HCT116 (cell line): ENCODE results near the gene FAM210B. TPM values are rescaled to one million over a fixed set of nuclear protein-coding genes. Genes with fewer than 3 reads are reported as not detected.

Experiments
- ATAC-seq: fragments of 200-7000 bp; cut with Tn5 transposase; 2 replicates; pipeline ENCODE4 v1.9.1; 2020; ENCODE audit warnings: mild to moderate bottlenecking, moderate library complexity
- BruUV-seq: library from RNA; stranded (reverse); fragments of 400-500 nt; replicated peaks from 2 replicates; lab custom pipeline; 2021; lab: Mats Ljungman, UMichigan
- CTCF ChIA-PET: fragments of 300-600 bp; sonication (Branson Sonifier 250); formaldehyde crosslinking; loops from one replicate; lab custom pipeline; 2021; ENCODE audit warnings: antibody characterized with exemption; lab: Charles Lee
- POLR2A ChIA-PET: fragments of 300-600, 350-600 bp; sonication (Branson Sonifier 250); formaldehyde crosslinking; loops from one replicate; lab custom pipeline; 2021; ENCODE audit warnings: antibody characterized with exemption; lab: Charles Lee
- RAD21 ChIA-PET, 2 experiments: fragments of 300-600 bp; sonication (Branson Sonifier 250); formaldehyde crosslinking; loops; one replicate each; lab custom pipeline; 2023; ENCODE audit warnings: low total read pairs in 2 of 2; ENCODE audit not compliant: uncharacterized antibody in 2 of 2, unreplicated experiment in 2 of 2, low non-redundant PET in 1 of 2; lab: Charles Lee
- DNase-seq: peaks from one replicate; pipeline ENCODE4 v3.0.0-alpha.2; 2010; ENCODE audit warnings: low read depth, low spot score
- H2AFZ ChIP-seq: fragments of 200-600 bp; shearing (Covaris generic), sonication (generic); 2 replicates; pipeline ENCODE4 v1.6.1; 2017; ENCODE audit warnings: low read depth, mixed run types, mixed read lengths, antibody characterized with exemption, low read length; ENCODE audit not compliant: poor library complexity, severe bottlenecking
- H3K27ac ChIP-seq: 2 replicates; pipeline ENCODE4 v1.5.1; 2012; ENCODE audit warnings: low read depth, low read length
- H3K27me3 ChIP-seq: fragments of 200-600 bp; sonication (generic); 2 replicates; pipeline ENCODE4 v1.6.1; 2016; ENCODE audit warnings: mixed run types, low read length, mixed read lengths; ENCODE audit not compliant: insufficient read depth
- H3K36me3 ChIP-seq, 2 experiments: fragments of 200-500 bp in 1 of 2; fragments of 200-600 bp in 1 of 2; sonication (Bioruptor generic) in 1 of 2; sonication (generic) in 1 of 2; 2 replicates each; pipeline versions ENCODE4 v1.5.1 to v1.6.1; 2014 to 2016; ENCODE audit warnings: low read length in 2 of 2, inconsistent platforms in 1 of 2, mixed read lengths in 1 of 2, mixed run types in 1 of 2; ENCODE audit not compliant: insufficient read depth in 2 of 2, control insufficient read depth in 1 of 2
- H3K4me1 ChIP-seq, 2 experiments: fragments of 200-600 bp in 1 of 2; sonication (generic) in 1 of 2; 2 replicates each; pipeline versions ENCODE4 v1.5.1 to v1.6.1; 2012 to 2017; ENCODE audit warnings: low read length in 2 of 2, inconsistent platforms in 1 of 2, mild to moderate bottlenecking in 1 of 2, mixed read lengths in 1 of 2, mixed run types in 1 of 2, moderate library complexity in 1 of 2; ENCODE audit not compliant: insufficient read depth in 2 of 2, control insufficient read depth in 1 of 2
- H3K4me2 ChIP-seq: fragments of 200-600 bp; sonication (generic); 2 replicates; pipeline ENCODE4 v1.6.1; 2017; ENCODE audit warnings: mixed run types, low read length, mixed read lengths
- H3K4me3 ChIP-seq, 2 experiments: fragments of 200-600 bp in 1 of 2; sonication (generic) in 1 of 2; replicated peaks in 1 of 2; 2 replicates each; pipeline ENCODE4 v1.5.1; 2011 to 2016; ENCODE audit warnings: low read length in 2 of 2, control low read depth in 1 of 2, low read depth in 1 of 2, mild to moderate bottlenecking in 1 of 2, mixed read lengths in 1 of 2, mixed run types in 1 of 2
- H3K79me2 ChIP-seq: fragments of 200-600 bp; sonication (generic); 2 replicates; pipeline ENCODE4 v1.6.1; 2017; ENCODE audit warnings: mild to moderate bottlenecking, mixed run types, low read length, moderate library complexity, mixed read lengths; ENCODE audit not compliant: insufficient read depth
- H3K9ac ChIP-seq: fragments of 200-600 bp; sonication (generic); 2 replicates; pipeline ENCODE4 v1.6.1; 2016; ENCODE audit warnings: low read length, mixed read lengths
- H3K9me2 ChIP-seq: fragments of 200-600 bp; sonication (generic), shearing (Covaris generic); 2 replicates; pipeline ENCODE4 v1.6.1; 2017; ENCODE audit warnings: mixed run types, mild to moderate bottlenecking, moderate library complexity; ENCODE audit not compliant: insufficient read depth
- H3K9me3 ChIP-seq, 2 experiments: fragments of 200-500 bp in 1 of 2; fragments of 200-600 bp in 1 of 2; sonication (Bioruptor generic) in 1 of 2; sonication (generic) in 1 of 2; 2 replicates each; pipeline ENCODE4 v1.6.1; 2014 to 2017; ENCODE audit warnings: low read length in 2 of 2, mixed read lengths in 2 of 2, inconsistent platforms in 1 of 2, low read depth in 1 of 2, mild to moderate bottlenecking in 1 of 2, mixed run types in 1 of 2, moderate library complexity in 1 of 2; ENCODE audit not compliant: control insufficient read depth in 1 of 2, insufficient read depth in 1 of 2
- H4K20me1 ChIP-seq: fragments of 200-600 bp; sonication (generic), shearing (Covaris generic); 2 replicates; pipeline ENCODE4 v1.6.1; 2017; ENCODE audit warnings: mixed run types, mild to moderate bottlenecking, moderate library complexity; ENCODE audit not compliant: insufficient read depth
- ATF3 ChIP-seq: IDR thresholded peaks from 2 replicates; pipeline ENCODE4 v1.6.1; 2012
- CBX3 ChIP-seq: IDR thresholded peaks from 2 replicates; pipeline ENCODE4 v1.6.1; 2012; ENCODE audit warnings: low read depth
- ELF1 ChIP-seq: IDR thresholded peaks from 2 replicates; pipeline ENCODE4 v1.6.1; 2012; ENCODE audit warnings: low read depth, borderline replicate concordance
- POLR2AphosphoS5 ChIP-seq: IDR thresholded peaks from 2 replicates; pipeline ENCODE4 v1.6.1; 2011; ENCODE audit warnings: mild to moderate bottlenecking, low read depth, low read length, moderate library complexity
- SIN3A ChIP-seq: IDR thresholded peaks from 2 replicates; pipeline ENCODE4 v1.6.1; 2012; ENCODE audit warnings: low read depth
- SP1 ChIP-seq: IDR thresholded peaks from 2 replicates; pipeline ENCODE4 v1.6.1; 2012; ENCODE audit warnings: low read depth
- TCF7L2 ChIP-seq: IDR thresholded peaks from 2 replicates; pipeline ENCODE4 v1.7.0; 2011; ENCODE audit warnings: borderline replicate concordance, inconsistent platforms; ENCODE audit not compliant: insufficient read depth, insufficient read length; ENCODE audit errors: extremely low read depth
- YY1 ChIP-seq: IDR thresholded peaks from 2 replicates; pipeline ENCODE4 v1.6.1; 2011; ENCODE audit warnings: low read length, low read depth, moderate library complexity, mild to moderate bottlenecking; ENCODE audit not compliant: insufficient replicate concordance; ENCODE audit errors: extremely low read depth
- ZBTB33 ChIP-seq: IDR thresholded peaks from 2 replicates; pipeline ENCODE4 v1.6.1; 2011; ENCODE audit warnings: mild to moderate bottlenecking, low read length, moderate library complexity; ENCODE audit not compliant: insufficient replicate concordance; ENCODE audit errors: extremely low read depth
- ZFX ChIP-seq: fragments of 450-650 bp; IDR thresholded peaks from 2 replicates; pipeline ENCODE4 v1.6.1; 2017
- ZNF274 ChIP-seq: fragments of 200-500 bp; sonication (Bioruptor generic); IDR thresholded peaks from 2 replicates; pipeline ENCODE4 v1.6.1; 2014; ENCODE audit warnings: mild to moderate bottlenecking, low read depth, low read length, inconsistent platforms
- intact Hi-C: fragments of 100-400 bp; cut with micrococcal nuclease; formaldehyde crosslinking; loops from 2 replicates; pipeline ENCODE4 v1.10.0; 2022
- total RNA-seq: library from RNA; stranded (reverse); gene quantifications from one replicate; pipeline ENCODE4 v1.2.1, GENCODE V29; 2021; ENCODE audit not compliant: unreplicated experiment

The FAM210B gene
- total RNA-seq, 1 experiment from 2014 or later, result 12.0 TPM

- no peak for ATAC-seq
- Histone ChIP-seq H3K4me1 (no peaks in the 10 kb centered on the region), H3K4me2 (no peak overlapping the region)
- POLR2A ChIA-PET, result no interaction called here
- no peak for TF ChIP-seq ZFX
- no peak for TF ChIP-seq ZBTB33
- TF ChIP-seq POLR2AphosphoS5, result no peak
- TF ChIP-seq SP1, result no peak
- TF ChIP-seq YY1, result no peak
- TF ChIP-seq ATF3, result no peak
- TF ChIP-seq TCF7L2, result no peak
- no peak for TF ChIP-seq ELF1
- no peak for TF ChIP-seq CBX3
- no peak for TF ChIP-seq ZNF274
- no peak for TF ChIP-seq SIN3A
- TF ChIP-seq, all 23 proteins: peak for 0
- Histone ChIP-seq H2AFZ (no peak overlapping the region), H3K9me2 (no peaks in the 10 kb centered on the region), H3K27me3 (no peaks in the 10 kb centered on the region), H3K27ac (no peak overlapping the region), H3K36me3 (peaks cover 45 to 55% of the 10 kb centered on the region in 2 experiments), H4K20me1 (no peaks in the 10 kb centered on the region), H3K4me3 (no peak overlapping the region), H3K79me2 (peaks cover 92% of the 10 kb centered on the region), H3K9me3 (no peaks in the 10 kb centered on the region), H3K9ac (no peak overlapping the region)
- no peak for DNase-seq
- no TSS peak for BruUV-seq
- CTCF ChIA-PET, result no interaction called here
- intact Hi-C loops, result no loop called here
- RAD21 ChIA-PET, result no interaction called here
Observed at GRCh38 chr20:56383334-56383733, 24.6 kb downstream of the FAM210B start.
